A549 treated with ZK216348 at 1 μM for 4 hours (cell line): ENCODE results near the gene ARL16. TPM values are rescaled to one million over a fixed set of nuclear protein-coding genes. Genes with fewer than 3 reads are reported as not detected.

Source experiments
- total RNA-seq: library from RNA; stranded (reverse); fragments of 200-300 nt; extraction: Qiagen RNA extraction; gene quantifications from 5 replicates; pipeline ENCODE4 v1.2.3, GENCODE V29; 2022; ENCODE audit warnings: low read depth

The ARL16 gene
- total RNA-seq = 42.5 to 51.4 TPM (median 49.4 TPM) in 5 replicates

GRCh38 chr17:81683584-81684441 is at the start of gene ARL16, which contains the start of gene HGS:
Gene ARL16 (minus strand): TSS chr17:81683797. CDS start chr17:81683753, 44 bp downstream.
Gene HGS (plus strand): TSS chr17:81684011. CDS start chr17:81684067, 56 bp downstream.

DNA sequence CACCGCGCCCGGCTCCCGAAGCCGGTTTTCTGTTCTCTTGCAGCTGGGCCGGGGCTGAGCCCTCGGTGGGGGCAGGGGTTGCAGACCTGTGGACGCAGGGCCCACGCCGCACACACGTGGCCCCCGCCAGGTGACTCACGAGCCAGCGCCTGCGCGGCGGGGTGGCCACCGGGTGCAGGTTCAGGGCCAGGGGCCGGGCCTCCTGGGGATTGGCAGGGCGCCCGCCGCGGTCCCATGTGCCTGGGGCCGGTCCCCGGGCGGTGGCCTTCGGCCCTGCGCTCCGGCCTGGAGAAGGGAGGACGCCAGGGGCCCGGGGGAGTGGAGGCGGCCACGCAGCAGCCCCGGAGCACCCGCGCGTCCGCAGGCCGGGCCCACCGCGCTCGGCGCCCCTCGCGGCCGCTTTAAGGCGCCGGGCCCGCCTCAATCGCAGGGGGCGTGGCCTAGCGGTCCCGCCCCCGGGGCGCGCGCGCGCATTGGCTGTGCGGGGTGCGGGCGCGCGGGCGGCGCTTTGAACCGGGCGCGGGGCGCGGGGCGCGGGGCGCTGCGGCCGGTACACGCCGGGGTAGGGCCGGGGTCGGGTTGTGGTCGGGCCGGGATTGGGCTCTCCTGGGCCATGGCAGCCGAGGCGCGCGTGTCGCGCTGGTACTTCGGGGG is 28.3 kb upstream of the ARL16 start, which contains the start of gene SLC25A10:
SLC25A10 (plus strand) TSS at position 471 of the 654 bp plus-strand sequence; CDS start at position 614, 143 bp downstream.

GRCh38 chr17:81702934-81703746 is 19.5 kb upstream of the ARL16 start, which contains the start of gene MRPL12:
Gene MRPL12 (plus strand): TSS chr17:81703367. CDS start chr17:81703502, 135 bp downstream.

DNA sequence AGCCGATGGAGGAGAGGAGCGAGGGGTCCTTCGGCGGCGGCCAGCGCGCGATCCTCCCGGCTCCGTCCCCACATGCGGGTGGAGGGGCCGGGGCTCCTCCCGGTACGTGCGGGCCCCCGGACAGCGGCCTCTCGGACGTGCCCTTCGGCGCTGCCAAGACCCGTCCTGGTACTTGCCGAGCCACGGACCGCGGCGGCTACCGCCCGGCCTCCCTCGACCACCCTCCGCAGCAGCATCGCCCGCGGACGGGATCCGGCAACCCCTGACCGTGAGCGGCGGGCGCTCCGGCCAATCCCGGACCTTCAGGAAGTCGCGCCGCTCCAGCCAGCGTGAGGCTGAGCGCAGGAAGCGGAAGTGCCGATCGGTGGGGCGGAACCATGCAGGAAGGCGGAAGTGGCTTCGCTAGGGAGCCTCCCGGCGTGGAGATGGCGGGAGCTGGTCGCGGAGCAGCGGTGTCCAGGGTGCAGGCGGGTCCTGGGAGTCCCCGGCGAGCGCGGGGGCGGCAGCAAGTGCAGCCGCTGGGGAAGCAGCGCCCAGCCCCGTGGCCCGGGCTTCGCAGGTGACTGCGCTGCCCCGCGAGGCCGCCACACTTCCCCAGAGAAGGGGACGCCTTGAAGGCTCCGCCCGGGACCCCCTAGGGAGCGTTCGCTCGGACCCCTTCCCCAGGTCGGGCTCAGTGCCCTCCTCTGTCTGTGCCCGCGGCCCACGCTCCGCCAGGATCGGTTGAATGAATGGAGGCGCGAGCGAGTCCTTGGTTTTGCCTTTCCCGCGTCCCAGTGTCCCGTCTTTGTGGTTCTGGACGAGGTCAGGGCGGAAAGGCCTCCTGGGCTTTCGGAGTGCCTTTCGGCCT is 17.0 kb downstream of the ARL16 start, which contains the start of the genes CCDC137 and OXLD1:
CCDC137 (plus strand) TSS at position 396 of the 850 bp plus-strand sequence; CDS start at position 426, 30 bp downstream.
OXLD1 (minus strand) TSS at position 264 of the 850 bp plus-strand sequence; CDS start at position 236, 28 bp downstream.

DNA sequence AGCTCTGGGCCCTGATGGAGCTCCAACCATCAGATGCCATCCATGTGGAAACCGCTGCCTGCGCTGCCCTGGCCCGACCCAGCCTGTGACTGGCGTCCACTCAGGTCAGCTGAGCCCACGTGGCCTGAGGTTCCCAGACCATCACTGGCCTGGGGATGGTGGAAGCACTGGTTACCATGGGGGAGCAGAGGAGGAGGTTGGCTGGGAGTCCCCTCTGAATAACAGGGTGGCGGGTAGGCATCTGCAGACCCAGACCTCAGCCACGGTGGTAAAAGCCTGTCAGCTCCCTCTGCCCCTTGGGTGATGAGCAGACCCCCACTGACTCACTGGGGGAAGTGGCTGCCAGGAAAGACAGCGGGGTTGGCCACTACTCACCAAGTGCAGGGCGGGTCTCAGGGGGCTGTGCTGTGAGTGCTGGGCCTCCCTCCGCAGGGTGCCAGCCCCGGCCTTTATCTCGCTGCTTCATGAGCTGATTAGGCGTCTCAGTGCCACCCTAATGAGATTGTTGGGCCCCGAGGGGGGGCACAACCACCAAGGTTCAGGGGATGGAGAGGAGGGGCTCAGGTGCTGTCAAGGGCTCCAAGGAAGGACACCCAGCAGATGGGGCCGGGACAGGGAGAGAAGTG is 27.4 kb downstream of the ARL16 start, which contains the start of gene PDE6G:
PDE6G (minus strand) TSS at position 425 of the 626 bp plus-strand sequence. CDS start 3,237 bp downstream, outside the sequence.

GRCh38 chr17:81636505-81637288 is 46.9 kb downstream of the ARL16 start, which contains the start of the genes NPLOC4 and TSPAN10:
Gene NPLOC4 (minus strand): TSS chr17:81637112. CDS start chr17:81636930, 182 bp downstream.
Gene TSPAN10 (plus strand): TSS chr17:81637196. CDS start chr17:81642413, 5,217 bp downstream.

Other genes starting within 250 kb of the ARL16 start
- 4,976 to 5,867 TPM (median 5,373 TPM) in 5 replicates for gene ACTG1, start 171.0 kb downstream of the ARL16 start, total RNA-seq
- 0.27 to 2.0 TPM (median 1.3 TPM) in 5 replicates for gene FSCN2, start 155.4 kb downstream of the ARL16 start, total RNA-seq
- 11.3 to 31.5 TPM (median 21.7 TPM) in 5 replicates for gene FAAP100, start 131.4 kb downstream of the ARL16 start, total RNA-seq
- 80.3 to 105 TPM (median 101 TPM) in 5 replicates for gene NPLOC4, start 46.7 kb downstream of the ARL16 start, total RNA-seq
- 2.5 to 6.8 TPM (median 4.7 TPM) in 5 replicates for gene TSPAN10, start 46.6 kb downstream of the ARL16 start, total RNA-seq
- gene PDE6G, start 27.3 kb downstream of the ARL16 start, total RNA-seq = 1.1 to 3.6 TPM (median 1.8 TPM) in 5 replicates
- 21.5 to 68.1 TPM (median 60.6 TPM) in 5 replicates for gene OXLD1, start 17.2 kb downstream of the ARL16 start, total RNA-seq
- gene CCDC137, start 17.1 kb downstream of the ARL16 start, total RNA-seq = 51.5 to 77.1 TPM (median 63.3 TPM) in 5 replicates
- gene HGS, start 214 bp upstream of the ARL16 start, total RNA-seq = 133 to 232 TPM (median 219 TPM) in 5 replicates
- 187 to 318 TPM (median 295 TPM) in 5 replicates for gene MRPL12, start 19.6 kb upstream of the ARL16 start, total RNA-seq
- 20.2 to 48.4 TPM (median 42.0 TPM) in 5 replicates for gene SLC25A10, start 28.5 kb upstream of the ARL16 start, total RNA-seq
- 0.11 to 0.52 TPM (median 0.31 TPM) in 4 of 5 replicates, not detected in the other for gene GCGR, start 120.4 kb upstream of the ARL16 start, total RNA-seq
- 70.3 to 110 TPM (median 93.6 TPM) in 5 replicates for gene MCRIP1, start 149.5 kb upstream of the ARL16 start, total RNA-seq
- gene PPP1R27, start 151.3 kb upstream of the ARL16 start, total RNA-seq = 0.15 TPM in 1 of 5 replicates, not detected in the others
- 698 to 774 TPM (median 714 TPM) in 5 replicates for gene P4HB, start 176.7 kb upstream of the ARL16 start, total RNA-seq
- gene ARHGDIA, start 187.5 kb upstream of the ARL16 start, total RNA-seq = 606 to 641 TPM (median 628 TPM) in 5 replicates
- gene ALYREF, start 207.8 kb upstream of the ARL16 start, total RNA-seq = 164 to 260 TPM (median 251 TPM) in 5 replicates
- 168 to 294 TPM (median 269 TPM) in 5 replicates for gene ANAPC11, start 207.9 kb upstream of the ARL16 start, total RNA-seq
- 0.44 to 0.65 TPM (median 0.58 TPM) in 4 of 5 replicates, not detected in the other for gene NPB, start 218.4 kb upstream of the ARL16 start, total RNA-seq
- 14.4 to 18.1 TPM (median 16.1 TPM) in 5 replicates for gene PCYT2, start 227.6 kb upstream of the ARL16 start, total RNA-seq
- 26.8 to 48.2 TPM (median 44.3 TPM) in 5 replicates for gene SIRT7, start 234.4 kb upstream of the ARL16 start, total RNA-seq
- gene MAFG, start 243.9 kb upstream of the ARL16 start, total RNA-seq = 23.8 to 45.5 TPM (median 38.0 TPM) in 5 replicates